Ecto neural progenitor cell (in vitro differentiated cells): Measurements from ENCODE around the gene TNIK.
"Not testable (repeated sequence)": the region's sequence is repeated elsewhere in the genome, so short reads cannot be mapped to it uniquely, and the experiment has no call there.

Experiments
- DNase-seq: peaks from one replicate; pipeline ENCODE4 v3.0.0-alpha.2; 2018; ENCODE audit warnings: low spot score

TNIK gene

GRCh38 chr3:171446301-171446700, 13.9 kb downstream of the TNIK start:
- DNase-seq, result no peak

- no peak for DNase-seq
Measured at GRCh38 chr3:171445620-171446204, 14.5 kb downstream of the TNIK start.

- DNase-seq, result no peak
Measured at GRCh38 chr3:171444001-171444690, 16.1 kb downstream of the TNIK start.

GRCh38 chr3:171443211-171443957, 16.8 kb downstream of the TNIK start:
- no peak for DNase-seq

GRCh38 chr3:171442184-171442583, 18.0 kb downstream of the TNIK start:
- no peak for DNase-seq

GRCh38 chr3:171441381-171441780, 18.8 kb downstream of the TNIK start:
- no peak for DNase-seq

GRCh38 chr3:171439996-171440395, 20.2 kb downstream of the TNIK start:
- no peak for DNase-seq

- no peak for DNase-seq
Measured at GRCh38 chr3:171437115-171437756, 23.0 kb downstream of the TNIK start.

GRCh38 chr3:171436380-171436779, 23.8 kb downstream of the TNIK start:
- no peak for DNase-seq

- DNase-seq, result no peak
Measured at GRCh38 chr3:171435757-171436156, 24.4 kb downstream of the TNIK start.

GRCh38 chr3:171435143-171435542, 25.1 kb downstream of the TNIK start:
- no peak for DNase-seq

- no peak for DNase-seq
Measured at GRCh38 chr3:171432548-171432947, 27.7 kb downstream of the TNIK start.

- DNase-seq, result no peak
Measured at GRCh38 chr3:171431550-171431949, 28.7 kb downstream of the TNIK start.

- DNase-seq, result no peak
Measured at GRCh38 chr3:171430530-171430929, 29.7 kb downstream of the TNIK start.

GRCh38 chr3:171429635-171430034, 30.6 kb downstream of the TNIK start:
- no peak for DNase-seq

GRCh38 chr3:171428892-171429291, 31.3 kb downstream of the TNIK start:
- no peak for DNase-seq

GRCh38 chr3:171428321-171428787, 31.9 kb downstream of the TNIK start:
- peak; percentile 53 for DNase-seq

GRCh38 chr3:171427771-171428320, 32.4 kb downstream of the TNIK start:
- DNase-seq, result no peak

- DNase-seq, result not testable (repeated sequence)
Measured at GRCh38 chr3:171424063-171424462, 36.1 kb downstream of the TNIK start.

GRCh38 chr3:171422855-171423254, 37.4 kb downstream of the TNIK start:
- DNase-seq, result not testable (repeated sequence)

GRCh38 chr3:171420667-171421066, 39.5 kb downstream of the TNIK start:
- no peak for DNase-seq

GRCh38 chr3:171419457-171419856, 40.7 kb downstream of the TNIK start:
- DNase-seq, result no peak
